Osteoblast (primary cell): ENCODE data around the gene SKIL. TPM values are rescaled to one million over a fixed set of nuclear protein-coding genes. Genes with fewer than 3 reads are reported as not detected.

Source experiments
- DNase-seq: peaks from one replicate; pipeline ENCODE4 v3.0.0; 2011; ENCODE audit warnings: low spot score, mixed read lengths; ENCODE audit not compliant: insufficient read length; ENCODE audit errors: missing footprints
- H2AFZ ChIP-seq: 2 replicates; pipeline ENCODE4 v1.6.0; 2011; ENCODE audit warnings: mild to moderate bottlenecking, low read length
- H3K27ac ChIP-seq: 2 replicates; pipeline ENCODE4 v1.5.1; 2011; ENCODE audit warnings: mild to moderate bottlenecking, low read depth, low read length, moderate library complexity
- H3K27me3 ChIP-seq: 2 replicates; pipeline ENCODE4 v1.6.0; 2012; ENCODE audit warnings: mild to moderate bottlenecking, control low read depth, inconsistent platforms, low read length, moderate library complexity; ENCODE audit not compliant: insufficient read depth
- H3K36me3 ChIP-seq: 2 replicates; pipeline ENCODE4 v1.5.1; 2011; ENCODE audit warnings: mild to moderate bottlenecking, low read length, control low read depth, moderate library complexity; ENCODE audit not compliant: insufficient read depth
- H3K4me1 ChIP-seq: 2 replicates; pipeline ENCODE4 v1.5.1; 2011; ENCODE audit warnings: mild to moderate bottlenecking, low read length, control low read depth, moderate library complexity; ENCODE audit not compliant: insufficient read depth
- H3K4me2 ChIP-seq: 2 replicates; pipeline ENCODE4 v1.6.0; 2011; ENCODE audit warnings: mild to moderate bottlenecking, low read length; ENCODE audit not compliant: insufficient read depth
- H3K4me3 ChIP-seq: fragments of 200-600 bp; sonication (generic); 3 replicates; pipeline ENCODE4 v1.5.1; 2012; ENCODE audit warnings: mild to moderate bottlenecking, low read length, inconsistent platforms; ENCODE audit not compliant: insufficient read depth
- H3K79me2 ChIP-seq: 2 replicates; pipeline ENCODE4 v1.6.0; 2012; ENCODE audit warnings: mild to moderate bottlenecking, low read length, control low read depth, inconsistent platforms; ENCODE audit not compliant: insufficient read depth
- H3K9me3 ChIP-seq: 2 replicates; pipeline ENCODE4 v1.5.1; 2011; ENCODE audit warnings: low read depth, low read length, control low read depth
- H4K20me1 ChIP-seq: 2 replicates; pipeline ENCODE4 v1.6.0; 2012; ENCODE audit warnings: mild to moderate bottlenecking, low read length, control low read depth; ENCODE audit not compliant: insufficient read depth
- total RNA-seq: library from RNA; depleted of rRNA; stranded (reverse); fragments of >200 nt; gene quantifications from 2 replicates; pipeline ENCODE4 v1.2.3, GENCODE V29; 2012
- TF ChIP-seq, protein P1 (sequence below): IDR thresholded peaks from 2 replicates; pipeline ENCODE4 v1.5.1; 2011; ENCODE audit warnings: mild to moderate bottlenecking, low read depth, low read length, moderate library complexity; ENCODE audit errors: extremely low read depth

SKIL gene
- total RNA-seq, 1 donor, result 69.8 TPM

DNA sequence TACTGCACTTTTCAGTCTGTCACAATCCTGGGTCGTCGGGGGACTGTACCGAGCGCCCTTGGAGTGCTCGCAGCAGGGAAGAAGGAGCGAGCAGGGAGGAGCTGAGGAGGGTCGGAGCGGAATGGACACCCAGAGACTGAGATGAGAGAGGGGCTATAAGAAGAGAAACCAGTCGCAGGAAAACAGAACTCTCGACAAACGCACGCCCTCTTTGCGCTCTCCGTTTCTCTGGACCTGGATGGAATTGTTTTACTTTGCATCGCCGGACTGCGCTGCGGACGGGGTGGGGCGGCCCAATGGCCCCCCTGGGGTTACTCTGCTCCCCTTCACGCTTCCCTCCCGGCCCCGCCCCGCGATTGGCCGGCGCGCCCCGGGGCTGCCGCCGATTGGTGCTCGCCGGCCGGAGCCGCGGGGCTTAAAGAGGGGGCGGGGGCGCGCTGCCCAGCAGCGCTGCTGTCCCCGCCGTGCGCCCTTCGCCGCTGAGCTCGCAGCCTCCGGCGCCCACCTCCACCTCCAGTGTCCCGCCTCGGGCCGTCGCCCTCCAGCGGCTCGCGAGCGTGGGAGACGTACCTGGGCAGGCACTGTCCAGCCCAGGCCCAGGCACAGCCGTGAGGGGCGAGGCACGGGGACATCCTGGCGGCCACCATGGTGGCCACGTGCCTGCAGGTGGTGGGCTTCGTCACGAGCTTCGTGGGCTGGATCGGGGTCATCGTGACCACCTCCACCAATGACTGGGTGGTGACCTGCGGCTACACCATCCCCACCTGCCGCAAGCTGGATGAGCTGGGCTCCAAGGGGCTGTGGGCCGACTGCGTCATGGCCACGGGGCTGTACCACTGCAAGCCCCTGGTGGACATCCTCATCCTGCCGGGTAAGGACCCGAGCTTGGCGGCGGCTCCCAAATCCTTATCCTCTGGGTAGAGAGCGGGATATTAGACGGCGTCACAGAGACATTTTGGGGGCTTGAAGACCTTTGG is 61.2 kb downstream of the SKIL start, which contains the start of gene CLDN11:
Gene CLDN11, plus strand, starts transcription at position 447 of the 977 bp plus-strand sequence. Its CDS starts 199 bp downstream, at position 646.
- peak; percentile 95 for DNase-seq
- Histone ChIP-seq H3K79me2 (peaks cover 2% of the 10 kb centered on the region), H3K27ac (no peak within 1 kb of the TSS)

DNA sequence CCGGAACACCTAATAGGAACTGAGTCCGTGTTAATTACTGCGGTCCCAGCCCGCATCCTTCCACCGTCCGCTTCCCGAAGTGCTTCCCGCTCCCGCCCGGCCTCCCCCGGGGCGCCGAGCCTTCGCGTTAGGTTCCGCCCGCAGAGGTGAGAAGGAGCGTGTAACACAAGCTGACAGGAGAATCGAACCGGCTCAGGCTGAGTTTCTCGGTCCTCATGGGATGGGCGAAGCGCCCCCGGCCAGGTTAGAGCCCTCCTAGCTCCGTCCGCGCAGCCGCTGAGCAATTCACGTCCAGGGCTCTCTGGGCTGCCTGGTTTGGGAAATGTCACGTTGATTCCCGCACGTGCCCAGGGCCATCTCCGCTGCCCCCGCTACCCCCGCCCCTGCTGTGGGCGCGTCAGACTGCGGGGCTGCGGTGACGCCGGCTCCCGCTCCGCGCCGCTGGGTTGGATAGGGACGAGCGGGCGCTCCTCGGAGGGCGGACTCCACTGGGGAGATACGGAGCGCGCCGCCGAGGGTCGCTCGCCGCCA is 62.1 kb downstream of the SKIL start:
- no peaks in the 10 kb centered on the region for H3K27me3 ChIP-seq
- H3K36me3 ChIP-seq, result peaks cover 8% of the 10 kb centered on the region
- peak overlapping the region; percentile 92 for H3K4me2 ChIP-seq
- DNase-seq, result peak; percentile 81
- no peaks in the 10 kb centered on the region for H3K9me3 ChIP-seq
- H3K4me1 ChIP-seq, result peaks cover 16% of the 10 kb centered on the region
- H3K27ac ChIP-seq, result no peak overlapping the region
- TF ChIP-seq, protein P1, sequence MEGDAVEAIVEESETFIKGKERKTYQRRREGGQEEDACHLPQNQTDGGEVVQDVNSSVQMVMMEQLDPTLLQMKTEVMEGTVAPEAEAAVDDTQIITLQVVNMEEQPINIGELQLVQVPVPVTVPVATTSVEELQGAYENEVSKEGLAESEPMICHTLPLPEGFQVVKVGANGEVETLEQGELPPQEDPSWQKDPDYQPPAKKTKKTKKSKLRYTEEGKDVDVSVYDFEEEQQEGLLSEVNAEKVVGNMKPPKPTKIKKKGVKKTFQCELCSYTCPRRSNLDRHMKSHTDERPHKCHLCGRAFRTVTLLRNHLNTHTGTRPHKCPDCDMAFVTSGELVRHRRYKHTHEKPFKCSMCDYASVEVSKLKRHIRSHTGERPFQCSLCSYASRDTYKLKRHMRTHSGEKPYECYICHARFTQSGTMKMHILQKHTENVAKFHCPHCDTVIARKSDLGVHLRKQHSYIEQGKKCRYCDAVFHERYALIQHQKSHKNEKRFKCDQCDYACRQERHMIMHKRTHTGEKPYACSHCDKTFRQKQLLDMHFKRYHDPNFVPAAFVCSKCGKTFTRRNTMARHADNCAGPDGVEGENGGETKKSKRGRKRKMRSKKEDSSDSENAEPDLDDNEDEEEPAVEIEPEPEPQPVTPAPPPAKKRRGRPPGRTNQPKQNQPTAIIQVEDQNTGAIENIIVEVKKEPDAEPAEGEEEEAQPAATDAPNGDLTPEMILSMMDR, result no peak
- no peak overlapping the region for H2AFZ ChIP-seq
- H4K20me1 ChIP-seq, result no peaks in the 10 kb centered on the region
- peaks cover 2% of the 10 kb centered on the region for H3K79me2 ChIP-seq
- peak overlapping the region; percentile 72 for H3K4me3 ChIP-seq

More for the DNA sequence above, 61.2 kb downstream of the SKIL start, which contains the start of gene CLDN11:
- Histone ChIP-seq H3K9me3 (no peaks in the 10 kb centered on the region), H3K4me2 (peak within 1 kb of the TSS; percentile 92), H3K36me3 (peaks cover 6% of the 10 kb centered on the region), H3K4me1 (peaks cover 22% of the 10 kb centered on the region), H4K20me1 (no peaks in the 10 kb centered on the region), H3K4me3 (peak within 1 kb of the TSS; percentile 72), H2AFZ (peak within 1 kb of the TSS; percentile 89), H3K27me3 (no peaks in the 10 kb centered on the region)
- TF ChIP-seq, protein P1, result no peak

DNA sequence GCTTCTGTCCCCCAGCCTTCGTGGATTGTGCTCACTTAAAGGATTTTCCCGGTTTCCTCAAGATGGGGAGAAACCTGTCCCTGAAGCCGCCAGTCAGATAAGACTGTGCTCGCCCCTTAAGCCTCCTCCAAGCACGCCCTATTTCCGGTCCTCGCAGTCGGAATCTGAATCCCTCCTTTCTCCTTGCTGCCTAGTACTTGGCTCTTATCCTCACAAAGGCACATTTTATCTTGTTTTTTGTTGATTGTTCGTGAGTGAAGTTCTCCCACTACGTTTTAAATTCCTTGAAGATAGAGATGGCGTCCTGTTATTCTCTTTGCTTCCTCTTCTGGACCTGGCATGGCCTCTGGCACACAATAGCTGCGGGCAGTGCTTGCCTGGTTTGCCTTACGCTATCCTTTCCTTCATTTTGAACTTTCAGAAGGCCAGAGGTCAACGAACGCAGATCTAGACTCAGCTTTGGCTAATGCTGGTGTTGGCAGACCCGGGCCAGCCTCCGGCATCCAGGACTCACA is 62.8 kb downstream of the SKIL start:
- DNase-seq, result no peak
- Histone ChIP-seq H3K4me3 (peak overlapping the region; percentile 72), H3K4me1 (peaks cover 14% of the 10 kb centered on the region), H3K27ac (no peak overlapping the region), H2AFZ (no peak overlapping the region), H3K4me2 (peak overlapping the region; percentile 92), H3K79me2 (peaks cover 2% of the 10 kb centered on the region), H3K27me3 (no peaks in the 10 kb centered on the region), H3K36me3 (peaks cover 15% of the 10 kb centered on the region), H4K20me1 (no peaks in the 10 kb centered on the region), H3K9me3 (no peaks in the 10 kb centered on the region)
- TF ChIP-seq, protein P1, result no peak
